HG03135 (cell line): ENCODE measurements around the gene PNPLA7.
"Not testable (repeated sequence)": the region's sequence is repeated elsewhere in the genome, so short reads cannot be mapped to it uniquely, and the experiment has no call there.

ENCODE experiments used
- ATAC-seq: cut with Tn5 transposase; IDR thresholded peaks from one replicate; pipeline ENCODE4 v1.9.1; 2021; ENCODE audit warnings: mild to moderate bottlenecking, moderate library complexity; ENCODE audit not compliant: unreplicated experiment

PNPLA7 gene

DNA sequence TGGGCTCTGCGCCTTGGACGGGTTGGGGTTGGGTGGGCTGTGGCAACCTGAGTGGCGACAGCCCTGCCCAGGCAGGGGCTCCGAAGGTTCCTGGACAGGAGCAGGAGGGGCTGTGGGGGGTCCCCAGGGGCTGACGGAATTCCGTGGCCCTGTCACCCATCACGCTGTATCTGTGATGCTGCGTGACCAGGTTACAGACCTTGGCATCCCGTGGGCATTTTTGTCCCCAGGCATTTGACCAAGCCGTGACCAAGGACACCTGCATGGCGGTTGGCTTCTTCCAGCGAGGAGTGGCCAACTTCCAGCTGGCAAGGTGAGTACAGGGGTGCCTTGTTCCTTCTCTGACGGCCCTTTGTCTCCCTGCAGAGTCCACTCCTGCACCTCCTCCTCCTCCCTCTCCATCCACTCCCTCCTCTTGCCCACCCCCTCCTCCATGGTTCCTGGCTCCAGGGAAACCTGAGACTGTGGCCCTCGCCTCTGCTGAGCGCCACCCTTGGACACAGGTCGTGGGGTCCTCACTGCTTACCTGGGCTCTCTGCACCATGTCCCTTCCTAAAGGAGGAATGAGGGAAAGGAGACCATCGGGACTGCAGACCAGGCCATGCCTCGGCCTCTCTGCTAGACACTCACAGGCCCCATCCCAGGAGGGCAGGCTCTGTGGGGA is 124.1 kb downstream of the PNPLA7 start:
- ATAC-seq: no peak

DNA sequence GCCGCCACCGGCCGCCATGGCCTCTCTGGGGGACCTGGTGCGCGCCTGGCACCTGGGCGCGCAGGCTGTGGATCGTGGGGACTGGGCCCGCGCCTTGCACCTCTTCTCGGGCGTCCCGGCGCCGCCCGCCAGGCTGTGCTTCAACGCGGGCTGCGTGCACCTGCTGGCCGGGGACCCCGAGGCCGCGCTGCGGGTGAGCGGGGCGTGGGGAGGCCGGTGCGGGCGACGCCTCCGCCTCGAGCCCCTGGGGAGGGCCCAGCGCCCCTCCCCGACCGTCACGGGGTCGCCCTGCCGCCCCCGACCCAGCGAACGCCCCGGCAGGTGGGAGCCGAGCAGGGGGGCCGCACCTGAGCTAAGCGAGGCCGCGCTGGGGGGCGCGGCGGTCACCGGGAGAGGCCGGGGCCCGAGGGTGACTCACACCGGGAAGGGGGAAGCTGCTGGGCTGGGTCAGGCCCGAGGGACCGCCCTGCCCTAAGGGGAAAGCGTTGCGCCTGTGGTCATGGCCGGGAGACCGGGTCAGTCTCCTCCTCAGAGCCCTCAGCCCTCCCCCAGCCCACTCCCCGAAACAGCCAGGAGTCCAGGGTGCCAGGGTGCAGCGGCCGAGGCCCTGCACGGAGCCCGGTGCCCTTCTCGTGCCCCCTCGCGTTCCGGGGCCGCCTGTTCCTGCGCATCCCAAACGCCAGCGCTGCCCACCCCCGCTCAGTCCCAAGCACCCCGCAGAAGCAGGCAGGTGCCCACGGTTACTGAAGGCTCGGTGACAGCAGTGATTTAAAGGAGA is 126.5 kb downstream of the PNPLA7 start:
- peak; percentile 33 for ATAC-seq

DNA sequence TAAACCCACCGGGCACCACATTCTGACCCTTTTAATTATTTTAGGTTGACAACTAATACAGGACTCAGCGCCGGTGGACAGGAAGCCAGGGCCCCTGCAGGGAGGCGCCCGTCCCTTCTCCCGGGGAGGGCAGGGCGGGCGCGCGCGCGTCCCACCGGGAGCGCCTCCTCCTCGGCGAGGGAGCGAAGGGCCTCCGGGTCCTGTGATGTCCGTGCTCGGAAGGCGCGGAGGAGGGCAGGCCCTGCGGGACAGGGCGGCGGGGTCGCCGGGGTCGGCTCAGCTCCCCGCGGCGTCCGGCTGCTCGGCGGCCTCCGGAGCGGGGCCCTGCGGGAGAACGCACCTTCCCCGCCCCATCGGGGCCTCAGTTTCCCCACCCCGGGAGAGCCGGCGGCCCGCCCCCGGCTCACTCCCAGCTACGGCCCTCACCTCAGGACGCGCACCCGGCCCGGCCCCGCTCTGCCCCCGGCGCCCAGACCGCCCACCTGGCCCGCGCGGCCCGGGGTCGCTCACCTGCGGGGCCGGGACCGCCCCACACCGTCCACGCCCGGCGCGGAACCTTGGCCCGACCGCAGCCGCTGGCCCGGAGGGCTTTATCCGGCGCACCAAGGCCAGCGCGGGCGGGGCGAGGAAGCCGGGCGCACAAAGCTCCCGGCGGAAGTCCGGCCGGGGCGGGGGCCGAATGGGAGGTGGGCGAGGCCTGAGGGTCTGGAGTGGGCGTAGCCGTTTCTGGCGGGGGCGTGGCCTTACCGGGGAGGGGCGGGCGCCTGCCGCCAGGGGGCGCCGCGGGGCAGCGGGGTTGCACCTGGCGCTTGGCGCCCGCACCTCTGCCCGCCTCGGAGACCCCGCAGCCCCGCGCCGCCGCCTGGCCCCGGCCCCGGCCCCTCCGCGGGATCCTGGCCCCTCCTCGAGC is 127.3 kb downstream of the PNPLA7 start, which contains the start of the genes EXD3 and NOXA1:
Gene EXD3, minus strand, starts transcription at position 559 of the 910 bp plus-strand sequence. CDS start 27,805 bp downstream, outside the sequence.
Gene NOXA1, plus strand, starts transcription at position 790 of the 910 bp plus-strand sequence. CDS start 137 bp downstream, outside the sequence.
- ATAC-seq: peak; percentile 81

DNA sequence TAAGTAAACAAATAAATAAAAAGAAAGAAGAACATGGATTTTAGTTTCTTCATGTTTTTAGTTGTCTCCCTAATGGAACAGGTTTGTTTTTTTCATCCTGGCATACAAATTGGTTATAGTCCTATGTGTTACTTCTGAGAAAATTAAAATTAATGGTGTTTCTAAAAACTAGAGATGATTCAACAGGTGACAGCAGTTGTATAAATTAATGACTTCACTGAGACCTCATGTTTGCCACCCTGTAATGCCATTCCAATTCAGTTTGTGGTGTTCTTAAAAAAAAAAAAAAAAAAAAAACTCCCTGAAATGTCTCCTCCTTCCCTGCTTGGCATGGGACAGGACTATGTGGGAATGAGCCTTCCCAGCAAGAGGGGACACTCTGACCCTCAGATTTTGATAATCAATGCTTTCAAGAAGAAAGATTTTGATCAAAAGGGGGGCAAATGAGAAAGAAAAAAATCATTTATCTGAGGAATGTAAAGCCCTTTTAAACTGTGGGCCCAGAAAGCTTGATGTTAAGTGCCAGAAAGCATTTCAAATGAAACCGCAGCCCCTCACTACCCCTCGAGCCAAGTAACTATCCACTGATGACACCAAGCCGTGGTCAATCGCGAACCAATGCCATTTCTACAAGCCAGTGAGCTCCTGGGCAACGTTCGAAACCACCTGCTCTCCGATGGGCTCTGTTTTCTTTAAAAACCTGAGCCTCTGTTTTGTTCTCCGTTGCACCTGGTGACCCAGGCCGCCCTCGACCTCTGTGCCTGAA is 128.2 kb downstream of the PNPLA7 start:
- no peak for ATAC-seq

DNA sequence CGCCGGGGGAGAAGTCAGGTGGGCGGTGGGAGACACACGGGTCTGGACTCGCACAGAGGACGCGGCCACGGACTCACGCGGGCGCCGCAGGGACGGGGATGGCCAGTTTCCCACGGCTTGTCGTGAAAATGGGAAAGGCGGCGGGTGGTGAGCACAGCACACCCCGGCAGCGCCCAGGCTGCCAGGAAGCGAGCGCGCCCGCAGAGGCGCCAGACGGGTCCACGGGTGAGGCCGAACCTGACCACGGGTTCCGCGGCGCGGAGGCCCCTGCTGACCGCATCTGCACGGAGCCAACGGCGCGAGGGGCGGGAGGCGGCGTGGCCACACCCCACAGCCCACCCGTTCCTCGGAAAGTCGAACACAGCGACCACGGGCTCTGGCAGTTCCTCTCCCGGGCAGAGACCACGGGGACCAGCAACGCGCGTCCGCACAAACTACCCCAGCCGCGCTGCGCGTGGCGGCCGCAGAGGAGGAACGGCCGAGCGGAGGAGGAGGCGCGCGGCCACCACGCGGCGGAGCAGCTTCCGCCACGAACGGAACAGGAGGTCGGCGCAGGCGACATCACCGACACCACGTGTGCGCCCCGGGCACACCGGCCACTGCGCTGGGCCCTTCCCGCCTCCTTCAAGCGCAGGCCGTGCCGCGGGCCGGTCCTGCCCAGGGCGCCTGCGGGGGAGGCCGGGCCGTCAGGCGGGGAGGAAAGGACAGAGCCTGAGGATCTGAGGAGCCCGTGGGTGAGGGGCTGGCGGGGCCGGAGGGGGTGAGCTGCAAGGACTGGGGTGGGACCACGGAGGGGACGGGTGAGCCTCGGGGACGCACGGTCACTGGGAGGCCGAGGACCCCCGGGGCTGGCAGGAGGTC is 132.8 kb downstream of the PNPLA7 start:
- no peak for ATAC-seq

DNA sequence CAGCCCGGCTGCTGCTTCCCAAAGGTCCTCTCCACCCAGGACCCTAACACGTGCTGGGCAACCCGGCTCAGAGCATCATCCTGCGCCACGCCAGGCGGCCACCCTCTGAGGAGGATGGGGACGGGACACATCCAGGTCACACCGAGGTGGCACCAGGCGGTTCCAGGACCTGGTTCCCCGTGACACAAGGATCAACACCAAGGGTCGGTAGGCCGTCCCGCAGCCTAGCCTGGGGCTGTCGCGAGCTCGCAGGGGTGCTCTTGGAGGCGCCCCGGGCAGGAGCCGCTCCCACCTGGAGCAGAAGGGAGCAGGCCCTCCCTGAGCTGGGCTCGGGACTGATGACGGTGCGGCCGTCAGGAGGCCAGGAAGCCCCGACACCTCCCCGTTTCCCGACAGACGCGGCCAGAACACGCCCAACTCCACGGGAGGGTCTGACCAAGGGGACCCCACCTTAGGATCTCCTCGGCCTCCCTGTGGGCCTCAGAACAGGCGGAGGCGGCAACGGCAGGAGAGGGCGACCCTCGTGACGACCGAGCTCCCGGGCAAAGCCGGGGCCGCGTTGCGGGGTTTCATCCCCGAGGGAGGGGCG is 133.5 kb downstream of the PNPLA7 start:
- ATAC-seq: no peak

DNA sequence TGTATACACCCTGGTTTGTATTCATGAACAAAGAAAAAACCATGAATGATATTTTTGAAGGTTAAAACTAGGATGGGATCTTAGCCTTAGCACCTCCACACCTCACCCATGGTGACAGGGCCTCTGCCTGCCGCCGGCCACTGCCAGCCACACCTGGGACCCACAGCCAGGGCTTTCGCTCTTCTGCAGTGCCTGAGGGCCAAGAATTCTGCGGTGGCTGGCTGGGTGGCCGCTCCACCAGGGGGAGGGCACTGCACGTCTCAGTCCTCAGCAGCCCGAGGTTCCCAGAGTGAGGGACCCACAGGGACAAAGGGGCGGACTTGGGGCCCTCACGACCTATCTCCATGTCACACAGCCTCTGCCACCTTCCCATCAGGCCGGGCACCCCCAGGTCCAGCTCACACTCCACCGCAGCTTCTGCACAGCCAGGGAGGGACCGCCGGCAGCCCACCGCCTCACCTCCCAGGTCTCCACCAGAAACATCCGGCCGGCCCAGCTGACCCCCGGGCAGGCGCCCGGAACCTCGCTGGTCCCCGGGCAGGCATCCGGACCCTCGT is 134.1 kb downstream of the PNPLA7 start:
- ATAC-seq: no peak

DNA sequence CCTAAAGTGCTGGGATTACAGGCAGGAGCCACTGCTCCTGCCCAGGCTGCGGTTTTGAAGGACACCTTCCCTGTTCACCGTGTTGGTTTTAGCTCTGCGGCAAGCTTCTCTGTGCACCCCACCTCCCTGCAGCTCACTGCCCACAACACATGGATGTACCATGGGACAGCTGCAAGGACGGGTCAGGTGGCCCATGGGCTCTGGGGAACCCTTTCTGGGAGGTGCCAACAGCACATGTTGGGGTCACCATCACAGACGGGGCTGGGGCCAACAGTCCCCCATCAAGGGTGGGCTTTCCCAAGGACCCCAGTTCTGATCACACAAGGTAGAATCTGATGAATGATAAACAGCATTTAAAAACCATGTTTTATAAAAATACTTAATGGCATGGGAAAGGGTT is 134.8 kb downstream of the PNPLA7 start:
- ATAC-seq: no peak

DNA sequence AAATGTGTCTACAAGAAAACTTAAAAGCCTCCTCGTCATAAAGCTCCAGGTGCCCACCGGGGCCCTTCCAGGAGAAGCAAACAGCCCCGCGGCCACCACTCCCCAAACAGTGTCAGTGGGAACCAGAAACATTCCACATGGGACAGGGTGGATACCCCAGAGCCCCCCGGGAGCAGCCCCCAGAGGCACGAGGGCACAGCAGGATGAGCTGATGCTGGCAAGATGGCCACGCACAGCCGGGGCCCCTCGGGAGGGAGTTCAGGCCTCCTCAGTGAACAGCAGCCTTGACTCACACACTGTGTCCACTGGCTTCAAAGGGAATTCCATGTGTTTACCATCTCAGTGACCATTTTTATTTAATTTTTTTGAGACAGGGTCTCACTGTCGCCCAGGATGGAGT is 137.8 kb downstream of the PNPLA7 start:
- ATAC-seq: no peak

DNA sequence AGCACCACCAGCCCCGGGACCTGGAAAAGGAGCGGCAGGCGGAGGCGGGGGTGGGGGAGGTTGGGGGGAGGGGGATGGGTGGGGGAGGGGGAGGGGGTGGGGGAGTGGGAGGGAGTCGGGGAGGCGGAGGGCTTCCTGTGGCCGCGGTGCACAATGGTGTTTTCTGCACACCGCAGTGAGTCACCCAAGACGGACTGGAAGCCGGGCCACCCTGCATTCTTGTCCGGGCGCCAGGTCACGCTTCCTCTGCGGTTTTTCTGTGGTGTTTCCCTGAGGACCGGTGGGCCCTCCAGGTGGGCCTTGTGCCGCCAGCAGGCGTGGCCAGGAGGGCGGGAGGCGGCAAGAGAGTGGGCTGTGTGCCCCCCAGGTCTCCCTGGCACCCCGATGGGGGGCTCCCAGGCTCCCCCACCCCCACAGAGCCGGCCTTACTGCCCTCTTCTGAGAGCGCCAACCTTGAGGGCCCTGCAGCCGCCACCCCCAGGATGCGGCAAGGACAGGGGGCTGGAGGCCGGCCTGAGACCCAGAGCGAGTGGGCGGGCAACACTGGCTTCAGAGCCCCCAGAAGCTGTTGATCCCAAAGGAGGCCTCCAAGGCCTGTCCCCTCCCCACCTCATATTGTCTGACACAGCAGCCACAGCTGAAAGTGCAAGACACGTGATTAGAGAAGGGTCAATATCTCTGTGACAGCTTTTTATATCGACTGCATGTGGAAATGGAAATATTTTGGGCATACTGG is 138.4 kb downstream of the PNPLA7 start:
- no peak for ATAC-seq

DNA sequence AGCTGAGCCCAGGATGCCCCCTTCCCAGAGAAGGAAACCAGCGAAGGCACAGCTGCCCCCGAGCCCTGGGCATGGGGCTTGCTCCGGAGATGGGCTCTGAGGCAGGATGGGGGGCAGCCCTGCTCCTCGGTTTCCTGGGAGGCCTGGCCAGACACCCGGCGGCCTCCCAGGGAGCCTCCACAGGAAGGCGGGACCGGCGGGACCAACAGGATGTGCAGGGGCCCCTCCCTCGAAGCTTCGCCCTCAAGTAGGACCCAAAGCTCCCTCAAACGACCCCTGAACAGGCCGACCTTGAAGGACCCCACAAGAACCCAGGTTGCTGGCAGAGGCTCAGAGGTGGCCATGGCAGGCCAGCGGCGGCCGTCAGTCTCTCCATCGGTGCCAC is 138.9 kb downstream of the PNPLA7 start:
- no peak for ATAC-seq

DNA sequence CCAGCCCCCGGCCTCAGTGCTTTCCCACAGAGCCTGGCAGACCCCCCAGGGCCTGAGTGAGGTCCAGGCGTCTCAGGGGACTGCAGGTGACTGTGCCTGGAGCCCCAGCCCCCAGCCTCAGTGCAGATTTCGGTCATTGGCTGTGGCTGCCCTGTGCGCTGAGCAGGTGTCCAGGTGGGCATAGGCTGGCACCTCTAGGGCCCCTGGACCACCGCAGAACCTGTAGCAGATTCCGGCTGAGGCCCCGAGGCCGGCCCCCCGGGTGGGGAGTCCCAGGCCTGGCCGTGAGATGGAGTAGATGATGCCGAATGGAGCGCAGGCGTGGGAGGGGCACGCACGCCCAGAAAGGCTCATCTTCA is 139.3 kb downstream of the PNPLA7 start:
- ATAC-seq: no peak

DNA sequence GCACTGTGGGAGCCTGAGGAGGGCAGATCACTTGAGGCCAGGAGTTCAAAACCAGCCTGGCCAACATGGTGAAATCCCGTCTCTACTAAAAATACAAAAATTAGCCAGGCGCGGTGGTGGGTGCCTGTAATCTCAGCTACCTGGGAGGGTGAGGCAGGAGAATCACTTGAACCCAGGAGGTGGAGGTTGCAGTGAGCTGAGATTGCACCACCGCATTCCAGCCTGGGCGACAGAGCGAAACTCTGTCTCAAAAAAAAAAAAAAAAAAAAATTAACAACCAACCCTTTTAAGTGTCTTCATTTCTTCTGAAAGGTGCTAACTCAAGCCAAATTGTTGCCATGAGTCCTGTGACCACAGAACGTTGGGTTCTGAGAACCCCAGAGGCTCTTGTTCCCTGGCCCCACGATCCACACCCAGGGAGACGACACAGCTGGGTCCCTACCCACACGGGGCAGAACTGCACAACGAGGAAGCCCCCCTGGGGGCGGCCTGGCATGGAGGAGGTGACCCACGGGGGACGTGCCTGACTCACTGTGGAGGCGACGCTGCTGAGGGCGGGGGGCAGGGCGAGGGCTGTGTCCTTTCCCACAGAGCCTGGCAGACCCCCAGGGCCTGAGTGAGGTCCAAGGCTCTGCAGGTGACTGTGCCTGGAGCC is 139.8 kb downstream of the PNPLA7 start:
- not testable (repeated sequence) for ATAC-seq
